ENCODE data around the gene ARL14EPL. TPM values are rescaled to one million over a fixed set of nuclear protein-coding genes. Genes with fewer than 3 reads are reported as not detected.

ARL14EPL gene
- total and polyA plus RNA-seq, 7 donors, result 0.03 to 0.08 TPM; not detected in 5

DNA sequence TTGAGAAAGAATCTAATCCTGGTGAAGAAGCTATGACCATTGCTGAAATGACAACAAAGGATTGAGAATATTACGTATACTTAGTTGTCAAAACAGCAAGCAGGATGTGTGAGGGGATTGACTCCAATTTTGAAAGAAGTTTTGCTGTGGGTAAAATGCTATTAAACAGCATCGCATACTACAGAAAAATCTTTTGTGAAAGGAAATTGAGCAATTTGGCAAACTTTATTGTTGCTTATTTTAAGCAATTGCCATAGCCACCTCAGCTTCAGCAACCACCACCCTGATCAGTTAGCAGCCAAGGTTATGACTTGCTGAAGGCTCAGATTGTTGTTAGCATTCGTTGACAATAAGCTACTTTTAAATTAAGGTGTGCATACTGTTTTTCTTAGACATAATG is 22.5 kb upstream of the ARL14EPL start:
- Histone ChIP-seq H3K27ac (no peak overlapping the region), H3K9me3 (no peaks in the 10 kb centered on the region), H3K4me3 (no peak overlapping the region), H3K27me3 (ENCODE audit: insufficient read depth in 3 of 3, low read length in 2 of 3) (no peaks in the 10 kb centered on the region), H3K36me3 (ENCODE audit: insufficient read depth in 1 of 2, low read depth in 1 of 2) (no peaks in the 10 kb centered on the region), H3K4me1 (no peaks in the 10 kb centered on the region)
- intact Hi-C loops (cut with DNase I), result no loop called here
- TF ChIP-seq, protein P1, sequence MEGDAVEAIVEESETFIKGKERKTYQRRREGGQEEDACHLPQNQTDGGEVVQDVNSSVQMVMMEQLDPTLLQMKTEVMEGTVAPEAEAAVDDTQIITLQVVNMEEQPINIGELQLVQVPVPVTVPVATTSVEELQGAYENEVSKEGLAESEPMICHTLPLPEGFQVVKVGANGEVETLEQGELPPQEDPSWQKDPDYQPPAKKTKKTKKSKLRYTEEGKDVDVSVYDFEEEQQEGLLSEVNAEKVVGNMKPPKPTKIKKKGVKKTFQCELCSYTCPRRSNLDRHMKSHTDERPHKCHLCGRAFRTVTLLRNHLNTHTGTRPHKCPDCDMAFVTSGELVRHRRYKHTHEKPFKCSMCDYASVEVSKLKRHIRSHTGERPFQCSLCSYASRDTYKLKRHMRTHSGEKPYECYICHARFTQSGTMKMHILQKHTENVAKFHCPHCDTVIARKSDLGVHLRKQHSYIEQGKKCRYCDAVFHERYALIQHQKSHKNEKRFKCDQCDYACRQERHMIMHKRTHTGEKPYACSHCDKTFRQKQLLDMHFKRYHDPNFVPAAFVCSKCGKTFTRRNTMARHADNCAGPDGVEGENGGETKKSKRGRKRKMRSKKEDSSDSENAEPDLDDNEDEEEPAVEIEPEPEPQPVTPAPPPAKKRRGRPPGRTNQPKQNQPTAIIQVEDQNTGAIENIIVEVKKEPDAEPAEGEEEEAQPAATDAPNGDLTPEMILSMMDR (IDR thresholded peaks at IDR 0.05), result no peak
- DNase-seq (no peak), ATAC-seq (no peak)
- 77 to 82% (median 80%) methylated on average over 3 of the region's 3 CpGs for WGBS, 3 donors

DNA sequence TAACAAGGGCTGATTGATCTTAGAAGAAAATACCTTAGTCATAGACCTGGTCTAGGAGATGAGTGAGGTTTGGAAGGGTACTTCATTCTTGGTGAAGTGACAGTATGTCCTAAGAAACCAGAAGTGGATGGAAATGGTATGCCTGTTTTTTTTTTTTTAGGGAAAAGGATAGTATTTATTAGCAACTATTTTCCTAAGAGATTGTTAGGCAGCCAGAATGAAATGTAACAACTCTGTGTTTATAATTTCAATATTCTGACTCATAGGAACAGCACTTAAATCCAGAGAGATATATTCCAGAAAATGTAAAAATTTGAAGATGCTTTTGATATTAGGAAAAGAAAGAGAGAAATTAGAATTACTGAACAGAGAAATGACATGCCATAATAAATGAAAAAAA is 21.2 kb upstream of the ARL14EPL start:
- no peak for DNase-seq
- TF ChIP-seq, protein P1 (IDR thresholded peaks at IDR 0.05), result no peak
- no peak overlapping the region for H3K27ac ChIP-seq
- H3K4me3 ChIP-seq, result no peak overlapping the region
- no peaks in the 10 kb centered on the region for H3K27me3 ChIP-seq (ENCODE audit: insufficient read depth in 3 of 3, low read length in 2 of 3)
- no peaks in the 10 kb centered on the region for H3K36me3 ChIP-seq (ENCODE audit: insufficient read depth in 1 of 2, low read depth in 1 of 2)
- H3K9me3 ChIP-seq, result no peaks in the 10 kb centered on the region
- no peaks in the 10 kb centered on the region for H3K4me1 ChIP-seq
- intact Hi-C loops (cut with DNase I), result no loop called here
- ATAC-seq, result no peak

DNA sequence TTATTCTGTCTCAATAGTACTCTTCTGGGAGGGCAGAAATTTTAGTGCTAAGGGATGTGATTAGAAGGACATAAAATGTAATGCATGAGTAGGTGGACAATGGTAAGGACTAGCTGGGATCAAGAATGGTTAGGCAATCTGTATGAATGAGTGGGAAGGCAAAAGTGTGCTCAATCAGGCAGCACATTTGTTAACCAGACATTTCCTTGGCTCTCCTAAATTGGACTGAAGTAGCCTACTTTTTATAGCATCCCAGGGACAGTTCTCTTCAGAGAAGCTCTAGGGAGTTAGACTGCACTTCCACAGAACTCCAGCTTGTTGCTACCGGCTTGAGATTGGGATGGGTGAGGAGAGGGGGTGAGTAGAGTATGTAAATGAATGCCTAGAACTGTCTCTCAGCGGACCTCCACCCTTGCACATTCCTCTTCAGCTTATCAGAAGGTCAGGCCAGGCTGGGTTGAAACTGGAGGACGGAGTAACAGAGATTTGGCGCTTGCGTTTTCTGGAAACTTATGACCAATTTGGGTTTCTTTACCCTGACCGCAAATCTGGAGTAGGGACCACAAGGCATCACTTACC is 19.0 kb upstream of the ARL14EPL start:
- ATAC-seq, result peak in 2 of 4 donors; percentile 32 to 33

DNA sequence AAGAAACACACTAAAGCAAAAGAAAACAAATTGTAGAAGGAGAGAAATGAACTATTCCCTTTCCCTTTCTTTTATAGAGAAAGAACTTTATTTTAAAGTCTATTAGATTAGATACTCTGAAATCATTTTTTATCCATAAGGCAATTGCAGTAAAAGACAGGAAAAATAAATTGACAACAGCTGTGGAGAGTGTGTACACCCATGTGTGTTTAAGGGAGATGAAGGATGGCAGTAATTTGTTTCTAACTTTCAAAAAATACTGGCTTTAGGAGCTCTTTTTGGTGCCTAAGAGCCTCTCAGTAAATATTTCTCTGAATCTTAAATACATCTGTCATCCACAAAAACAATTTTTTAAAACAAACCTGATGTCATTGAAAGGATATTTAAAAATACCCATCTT is 18.3 kb upstream of the ARL14EPL start:
- intact Hi-C loops (cut with DNase I), result no loop called here
- TF ChIP-seq, protein P1 (IDR thresholded peaks at IDR 0.05), result no peak
- ATAC-seq, result no peak

More for the DNA sequence above, 19.0 kb upstream of the ARL14EPL start:
- no peaks in the 10 kb centered on the region for H3K36me3 ChIP-seq (ENCODE audit: insufficient read depth in 1 of 2, low read depth in 1 of 2)
- peak in 1 of 2 donors; percentile 13 for DNase-seq
- H3K9me3 ChIP-seq, result no peaks in the 10 kb centered on the region
- H3K4me3 ChIP-seq, result no peak overlapping the region
- intact Hi-C loops (cut with DNase I), result no loop called here
- H3K27ac ChIP-seq, result no peak overlapping the region
- H3K4me1 ChIP-seq, result no peaks in the 10 kb centered on the region
- no peaks in the 10 kb centered on the region for H3K27me3 ChIP-seq (ENCODE audit: insufficient read depth in 3 of 3, low read length in 2 of 3)
- WGBS, 3 donors, result 55 to 67% (median 56%) methylated on average over 6 of the region's 6 CpGs
- TF ChIP-seq, protein P1 (IDR thresholded peaks at IDR 0.05), result no peak

DNA sequence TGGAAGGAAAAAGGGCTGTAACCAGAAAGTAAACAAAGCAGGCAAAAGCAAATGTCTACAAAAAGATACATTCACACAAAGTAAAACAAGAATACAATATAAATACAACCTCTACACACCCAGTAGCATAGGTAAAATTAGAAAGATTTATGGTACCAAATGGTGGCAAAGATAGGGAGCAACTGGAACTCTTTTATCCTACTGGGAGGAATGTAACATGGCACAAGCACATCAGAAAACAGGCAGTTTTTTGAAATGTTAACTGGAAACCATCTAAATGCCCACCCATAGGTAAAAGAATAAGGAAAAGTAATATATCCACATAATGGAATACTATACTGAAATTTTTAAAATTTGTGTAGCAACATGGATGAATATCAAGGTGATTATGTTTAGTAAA is 8.7 kb upstream of the ARL14EPL start:
- no peaks in the 10 kb centered on the region for H3K4me1 ChIP-seq
- no peaks in the 10 kb centered on the region for H3K36me3 ChIP-seq (ENCODE audit: insufficient read depth in 1 of 2, low read depth in 1 of 2)
- no peaks in the 10 kb centered on the region for H3K27me3 ChIP-seq (ENCODE audit: insufficient read depth in 3 of 3, low read length in 2 of 3)
- intact Hi-C loops (cut with DNase I), result no loop called here
- TF ChIP-seq, protein P1 (IDR thresholded peaks at IDR 0.05), result no peak
- no peak for DNase-seq
- no peak overlapping the region for H3K27ac ChIP-seq
- no peak for ATAC-seq
- H3K4me3 ChIP-seq, result no peak overlapping the region
- H3K9me3 ChIP-seq, result no peaks in the 10 kb centered on the region

More for the DNA sequence above, 18.3 kb upstream of the ARL14EPL start:
- no peaks in the 10 kb centered on the region for H3K4me1 ChIP-seq
- no peaks in the 10 kb centered on the region for H3K27me3 ChIP-seq (ENCODE audit: insufficient read depth in 3 of 3, low read length in 2 of 3)
- no peak overlapping the region for H3K27ac ChIP-seq
- H3K4me3 ChIP-seq, result no peak overlapping the region
- H3K36me3 ChIP-seq (ENCODE audit: insufficient read depth in 1 of 2, low read depth in 1 of 2), result no peaks in the 10 kb centered on the region
- no peak for DNase-seq
- H3K9me3 ChIP-seq, result no peaks in the 10 kb centered on the region

All from psoas muscle (tissue), 8 donors.